GM18909 (cell line): Measurements from ENCODE around the gene PDE1C.

Experiments
- ATAC-seq: cut with Tn5 transposase; IDR thresholded peaks from one replicate; pipeline ENCODE4 v1.9.1; 2021; ENCODE audit warnings: mild to moderate bottlenecking; ENCODE audit not compliant: unreplicated experiment, poor library complexity

Gene PDE1C

DNA sequence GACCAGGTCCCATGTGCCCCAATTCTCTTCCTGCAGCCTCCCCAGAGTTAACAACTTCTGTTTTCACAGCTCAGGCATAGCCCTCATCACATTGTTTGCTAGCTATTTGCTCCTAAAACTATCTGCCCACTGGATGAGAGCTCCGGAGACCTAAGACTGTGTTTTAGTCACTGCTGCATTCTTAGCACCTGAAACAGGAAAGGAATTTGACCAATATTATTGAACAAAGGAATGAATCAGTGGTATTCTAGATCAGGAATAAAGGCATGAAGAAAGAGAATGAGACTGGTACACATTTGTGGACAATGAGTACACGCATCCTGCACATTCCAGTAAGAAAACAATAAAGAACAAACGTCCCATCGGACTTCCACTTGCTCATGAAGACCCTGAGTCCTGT, 328.4 kb downstream of the PDE1C start:
- no peak for ATAC-seq

- no peak for ATAC-seq
Observed at GRCh38 chr7:31735991-31736982, 333.9 kb downstream of the PDE1C start.

DNA sequence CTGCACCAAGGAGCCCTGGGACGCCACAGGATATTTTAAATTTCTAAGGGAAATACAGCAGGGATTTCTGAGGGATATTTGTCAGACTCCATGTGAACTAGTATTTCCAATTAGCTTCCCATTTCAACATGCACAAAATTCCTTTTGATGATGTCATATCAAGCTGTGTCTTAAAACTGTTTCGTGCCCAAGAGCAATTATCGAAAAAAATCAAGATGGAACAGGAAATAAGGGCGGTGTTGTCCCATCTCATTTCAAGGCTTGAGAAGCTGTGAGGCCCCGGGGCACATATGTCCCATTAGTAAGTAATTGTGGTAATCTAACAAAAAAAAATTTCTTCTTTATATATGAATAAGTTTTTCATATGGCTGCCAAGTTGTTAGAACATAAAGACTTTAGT, 335.8 kb downstream of the PDE1C start:
- ATAC-seq, result no peak

DNA sequence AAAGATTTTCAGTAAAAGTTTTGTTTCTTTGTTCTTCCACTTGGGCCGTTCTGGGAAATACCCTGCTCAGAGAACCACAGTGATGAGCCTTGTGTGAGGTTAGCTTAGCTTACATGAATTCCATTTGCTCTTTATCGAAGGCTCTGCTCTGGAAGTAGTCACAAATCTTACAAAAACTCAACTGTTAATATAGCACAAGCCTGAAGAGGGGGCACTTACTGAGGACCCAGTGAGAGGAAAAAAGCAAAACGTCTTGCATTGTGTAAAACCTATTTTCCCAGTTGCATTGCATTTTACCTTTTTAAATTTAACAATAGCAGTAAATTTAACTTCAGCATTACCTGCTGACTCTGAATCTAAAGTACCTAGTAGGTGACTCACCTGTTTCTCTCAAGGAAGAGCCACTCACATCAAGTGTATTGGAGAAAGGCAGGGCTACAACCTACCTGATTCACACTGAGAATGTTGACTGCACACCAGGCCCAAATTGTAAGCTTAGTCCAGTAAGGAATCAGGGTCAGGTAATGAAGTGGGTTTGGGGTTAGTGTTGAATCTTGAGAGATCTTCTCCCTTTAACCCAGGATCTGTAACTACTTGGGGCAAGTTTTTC, 340.9 kb downstream of the PDE1C start:
- no peak for ATAC-seq

DNA sequence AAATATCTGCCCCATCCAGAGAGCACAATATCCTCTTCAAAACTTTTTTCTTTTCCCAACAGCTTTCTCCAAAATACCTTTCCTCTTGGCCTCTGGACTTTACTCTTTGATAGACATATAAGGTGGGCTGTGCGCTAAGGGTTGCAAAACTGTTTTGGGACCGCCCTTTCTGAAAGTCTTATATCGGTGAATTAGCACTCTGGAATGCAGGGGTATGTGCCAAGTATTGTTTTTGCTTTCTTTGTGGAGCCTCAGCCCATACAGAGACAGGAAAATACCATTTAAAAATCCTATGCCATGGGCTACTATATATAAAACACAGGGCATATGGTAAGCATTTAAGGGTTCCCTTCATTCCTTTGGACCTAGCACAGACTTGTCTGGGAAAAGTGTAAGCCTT, 345.5 kb downstream of the PDE1C start:
- ATAC-seq, result no peak

GRCh38 chr7:31720366-31720765, 349.8 kb downstream of the PDE1C start:
- ATAC-seq, result no peak

GRCh38 chr7:31716355-31716754, 353.9 kb downstream of the PDE1C start:
- no peak for ATAC-seq

DNA sequence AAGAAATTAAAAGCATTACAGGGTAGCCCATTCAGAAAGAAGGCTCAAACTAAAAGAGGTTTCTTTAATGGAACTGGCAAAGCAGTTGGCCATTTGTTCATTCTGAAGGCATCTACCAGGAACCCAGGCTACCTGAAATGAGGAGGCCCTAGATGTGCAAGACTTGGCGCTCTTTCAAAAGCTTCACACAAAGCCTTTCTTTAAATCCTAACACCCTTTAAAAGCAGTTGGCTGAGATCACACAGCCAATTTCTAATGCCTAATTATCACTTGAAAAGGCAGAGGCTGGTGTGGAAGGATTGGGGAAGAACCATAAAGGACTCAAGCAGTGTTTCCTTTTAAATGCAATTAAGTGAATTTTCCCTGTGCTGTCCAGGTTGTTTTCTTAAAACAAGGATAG, 360.0 kb downstream of the PDE1C start:
- no peak for ATAC-seq

DNA sequence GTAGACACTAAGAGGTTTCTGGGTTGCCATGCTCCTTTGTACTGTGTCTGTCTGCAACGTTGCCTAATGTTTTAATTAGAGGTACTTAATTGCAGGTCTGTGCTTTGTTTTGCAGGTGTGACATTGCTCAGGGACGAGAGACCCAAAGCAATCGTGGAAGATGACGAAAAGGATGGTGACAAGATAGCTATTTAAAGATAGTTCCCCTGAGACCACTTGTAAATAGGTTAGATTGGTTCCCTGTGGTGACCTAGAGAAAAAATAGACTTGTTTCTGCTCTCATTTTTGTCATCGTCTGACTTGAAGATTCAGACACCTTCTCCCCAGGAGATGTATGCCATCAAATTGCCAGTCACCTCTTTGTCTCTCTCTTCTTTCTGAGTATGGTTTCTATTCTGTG, 363.1 kb downstream of the PDE1C start:
- peak; percentile 42 for ATAC-seq

GRCh38 chr7:31705377-31705776, 364.8 kb downstream of the PDE1C start:
- ATAC-seq, result peak; percentile 69

GRCh38 chr7:31702354-31702753, 367.9 kb downstream of the PDE1C start:
- ATAC-seq, result no peak
